T-helper 1 cell treated with Interleukin-12 subunit alpha and Interleukin-12 subunit beta and Interleukin-4 antibody, amounts not matched to agents 30 ng/mL and 1 ng/mL, for 36 hours (primary cell): ENCODE data around the gene CRKL. TPM values are rescaled to one million over a fixed set of nuclear protein-coding genes. Genes with fewer than 3 reads are reported as not detected.
"Not testable (repeated sequence)": the region's sequence is repeated elsewhere in the genome, so short reads cannot be mapped to it uniquely, and the experiment has no call there.

ENCODE experiments used
- intact Hi-C: fragments of 100-400 bp; cut with micrococcal nuclease; formaldehyde crosslinking; loops from one replicate; pipeline ENCODE4 v1.15.1; 2024
- total RNA-seq: library from RNA; stranded (reverse); gene quantifications from 2 replicates; pipeline ENCODE4 v1.2.3, GENCODE V29; 2022

Gene CRKL
- 70.4 and 72.6 TPM in 2 replicates for total RNA-seq

GRCh38 chr22:20916916-20917810 is at the start of gene CRKL:
Gene CRKL, plus strand, starts transcription at chr22:20917407. Its CDS starts 528 bp downstream, at chr22:20917935.
- intact Hi-C loops, result loop anchor here (1.0 to 5.0 kb wide), 5 partner anchors 59 to 596 kb away; partner anchors contain the start of genes DGCR6L, MED15, PI4KA and THAP7

GRCh38 chr22:20868025-20868962 is 48.9 kb upstream of the CRKL start:
- intact Hi-C loops, result no loop called here

GRCh38 chr22:20869234-20869633 is 48.0 kb upstream of the CRKL start:
- intact Hi-C loops, result no loop called here

GRCh38 chr22:20873214-20873613 is 44.0 kb upstream of the CRKL start:
- intact Hi-C loops, result no loop called here

- intact Hi-C loops, result no loop called here
These were observed 41.9 kb upstream of the CRKL start for GRCh38 chr22:20875296-20875695.

GRCh38 chr22:20877715-20878114 is 39.5 kb upstream of the CRKL start:
- intact Hi-C loops, result no loop called here

GRCh38 chr22:20881231-20881630 is 36.0 kb upstream of the CRKL start:
- intact Hi-C loops, result no loop called here

GRCh38 chr22:20881869-20882815 is 35.1 kb upstream of the CRKL start:
- intact Hi-C loops, result no loop called here

- intact Hi-C loops, result no loop called here
These were observed 34.4 kb upstream of the CRKL start for GRCh38 chr22:20882855-20883254.

GRCh38 chr22:20884454-20884853 is 32.8 kb upstream of the CRKL start:
- intact Hi-C loops, result no loop called here

- intact Hi-C loops, result no loop called here
These were observed 32.1 kb upstream of the CRKL start for GRCh38 chr22:20885017-20885556.

GRCh38 chr22:20885557-20886323 is 31.5 kb upstream of the CRKL start:
- intact Hi-C loops, result no loop called here

- intact Hi-C loops, result no loop called here
These were observed 29.8 kb upstream of the CRKL start for GRCh38 chr22:20887375-20887774.

GRCh38 chr22:20889025-20889704 is 28.0 kb upstream of the CRKL start:
- intact Hi-C loops, result no loop called here

GRCh38 chr22:20889904-20890540 is 27.2 kb upstream of the CRKL start:
- intact Hi-C loops, result no loop called here

GRCh38 chr22:20890975-20891374 is 26.2 kb upstream of the CRKL start:
- intact Hi-C loops, result no loop called here

GRCh38 chr22:20897737-20898136 is 19.5 kb upstream of the CRKL start:
- intact Hi-C loops, result not testable (repeated sequence)

- intact Hi-C loops, result no loop called here
These were observed 17.3 kb upstream of the CRKL start for GRCh38 chr22:20899827-20900423.
